Nephron (organoid): ENCODE results near the gene CHGA.
A peak's percentile ranks its signal among the peaks of the same experiment; 100 is the strongest.

Experiments used
- H3K27ac Mint-ChIP-seq, 3 experiments: 2 replicates each; pipeline ENCODE4 v1.8.0; 2020; ENCODE audit warnings: mixed read lengths in 3 of 3, mild to moderate bottlenecking in 2 of 3, moderate library complexity in 1 of 3
- H3K27me3 Mint-ChIP-seq: 2 replicates; pipeline ENCODE4 v1.8.0; 2021; ENCODE audit warnings: low read depth, mild to moderate bottlenecking, moderate library complexity, mixed read lengths
- H3K36me3 Mint-ChIP-seq: 2 replicates; pipeline ENCODE4 v1.8.0; 2020; ENCODE audit warnings: low read depth, mixed read lengths
- H3K4me1 Mint-ChIP-seq: 2 replicates; pipeline ENCODE4 v1.8.0; 2020; ENCODE audit warnings: mixed read lengths
- H3K4me3 Mint-ChIP-seq, 3 experiments: 2 replicates each; pipeline ENCODE4 v1.8.0; 2020; ENCODE audit warnings: mild to moderate bottlenecking in 3 of 3, mixed read lengths in 3 of 3, moderate library complexity in 2 of 3
- H3K9me3 Mint-ChIP-seq: 2 replicates; pipeline ENCODE4 v1.8.0; 2020; ENCODE audit warnings: mixed read lengths
- CTCF ChIP-seq, 3 experiments: fragments of 200-600 bp; sonication (generic); IDR thresholded peaks; one replicate each; pipeline ENCODE4 v1.5.0; 2021; ENCODE audit warnings: antibody characterized with exemption in 3 of 3; ENCODE audit not compliant: unreplicated experiment in 3 of 3

Gene CHGA

GRCh38 chr14:92961567-92961855 is 38.6 kb downstream of the CHGA start:
- H3K9me3 Mint-ChIP-seq, result no peaks in the 10 kb centered on the region
- H3K4me3 Mint-ChIP-seq, result no peak overlapping the region
- peaks cover 8% of the 10 kb centered on the region for H3K36me3 Mint-ChIP-seq
- peaks cover 58% of the 10 kb centered on the region for H3K4me1 Mint-ChIP-seq
- no peak overlapping the region for H3K27ac Mint-ChIP-seq
- no peak for TF ChIP-seq CTCF (IDR thresholded peaks at IDR 0.05; ENCODE audit: unreplicated experiment in 3 of 3)
- H3K27me3 Mint-ChIP-seq, result peaks cover 3% of the 10 kb centered on the region

- peak overlapping the region in 1 of 3 experiments; percentile 90 for H3K27ac Mint-ChIP-seq
- peaks cover 53% of the 10 kb centered on the region for H3K4me1 Mint-ChIP-seq
- H3K36me3 Mint-ChIP-seq, result peaks cover 8% of the 10 kb centered on the region
- peaks cover 3% of the 10 kb centered on the region for H3K27me3 Mint-ChIP-seq
- H3K4me3 Mint-ChIP-seq, result no peak overlapping the region
- H3K9me3 Mint-ChIP-seq, result no peaks in the 10 kb centered on the region
- TF ChIP-seq CTCF (IDR thresholded peaks at IDR 0.05; ENCODE audit: unreplicated experiment in 3 of 3), result no peak
Measured at GRCh38 chr14:92962031-92962830, 39.3 kb downstream of the CHGA start.

- H3K4me1 Mint-ChIP-seq, result peaks cover 58% of the 10 kb centered on the region
- no peak overlapping the region for H3K4me3 Mint-ChIP-seq
- no peak for TF ChIP-seq CTCF (IDR thresholded peaks at IDR 0.05; ENCODE audit: unreplicated experiment in 3 of 3)
- peaks cover 8% of the 10 kb centered on the region for H3K36me3 Mint-ChIP-seq
- H3K9me3 Mint-ChIP-seq, result no peaks in the 10 kb centered on the region
- H3K27me3 Mint-ChIP-seq, result peaks cover 3% of the 10 kb centered on the region
- H3K27ac Mint-ChIP-seq, result peak overlapping the region in 2 of 3 experiments; percentile 47 to 90
Measured at GRCh38 chr14:92962831-92963095, 39.8 kb downstream of the CHGA start.

- H3K4me3 Mint-ChIP-seq, result peak overlapping the region in 1 of 3 experiments; percentile 51
- H3K27ac Mint-ChIP-seq, result peak overlapping the region; percentile 26 to 90 (median 75)
- peaks cover 8% of the 10 kb centered on the region for H3K36me3 Mint-ChIP-seq
- peaks cover 55% of the 10 kb centered on the region for H3K4me1 Mint-ChIP-seq
- no peaks in the 10 kb centered on the region for H3K9me3 Mint-ChIP-seq
- H3K27me3 Mint-ChIP-seq, result peaks cover 3% of the 10 kb centered on the region
- TF ChIP-seq CTCF (IDR thresholded peaks at IDR 0.05; ENCODE audit: unreplicated experiment in 3 of 3), result no peak
Measured at GRCh38 chr14:92963301-92964123, 40.6 kb downstream of the CHGA start.

GRCh38 chr14:92964124-92965109 is 41.5 kb downstream of the CHGA start:
- no peak for TF ChIP-seq CTCF (IDR thresholded peaks at IDR 0.05; ENCODE audit: unreplicated experiment in 3 of 3)
- Mint-ChIP-seq H3K4me3 (no peak overlapping the region), H3K36me3 (peaks cover 8% of the 10 kb centered on the region), H3K27ac (peak overlapping the region in 2 of 3 experiments; percentile 75 to 90), H3K4me1 (peaks cover 53% of the 10 kb centered on the region), H3K27me3 (no peaks in the 10 kb centered on the region), H3K9me3 (no peaks in the 10 kb centered on the region)
